ENCODE measurements around the gene ALPK3. TPM values are rescaled to one million over a fixed set of nuclear protein-coding genes. Genes with fewer than 3 reads are reported as not detected.

ALPK3 gene
- total RNA-seq (2021; ENCODE audit: unreplicated experiment) (2.0 TPM), Bru-seq, nascent RNA (percentile 39 among the genes with signal in this experiment), BruChase-seq, experiment 1, labeled RNA remaining after a 6-hour chase (percentile 68 among the genes with signal in this experiment), BruChase-seq, experiment 2, labeled RNA remaining after a 2-hour chase (percentile 45 among the genes with signal in this experiment)
- 1.5 and 1.7 TPM in 2 replicates for polyA plus RNA-seq (2012)
- long read RNA-seq, partial matches to known transcripts, result 0 of 1 reads
- long read RNA-seq, other reads (novel, unspliced or antisense), result 1 of 1 reads

- H3K9me2 ChIP-seq (ENCODE audit: insufficient read depth), result no peaks in the 10 kb centered on the region
- no peaks in the 10 kb centered on the region for H3K9me3 ChIP-seq (ENCODE audit: control insufficient read depth in 1 of 2, insufficient read depth in 1 of 2, low read depth in 1 of 2, low read length in 2 of 2)
- ATAC-seq (no peak), DNase-seq (ENCODE audit: low read depth, low spot score) (no peak)
- no peak within 1 kb of the TSS for H2AFZ ChIP-seq (ENCODE audit: low read depth, low read length, poor library complexity, severe bottlenecking)
- H4K20me1 ChIP-seq (ENCODE audit: insufficient read depth), result no peaks in the 10 kb centered on the region
- no peaks in the 10 kb centered on the region for H3K79me2 ChIP-seq (ENCODE audit: insufficient read depth, low read length)
- no peak within 1 kb of the TSS for H3K4me3 ChIP-seq (replicated peaks in 1 of 2; ENCODE audit: low read depth in 1 of 2, low read length in 2 of 2)
- H3K9ac ChIP-seq (ENCODE audit: low read length), result no peak within 1 kb of the TSS
- peak within 1 kb of the TSS; percentile 16 for H3K4me2 ChIP-seq (ENCODE audit: low read length)
- no peak for TF ChIP-seq ATF3 (IDR thresholded peaks at IDR 0.05)
- ChIA-PET CTCF (interaction anchor here (0.6 kb wide), 1 partner anchor 108 kb away, joined by 3 read pairs; no protein-coding TSS in a partner anchor), POLR2A (no interaction called here), RAD21 (ENCODE audit: low non-redundant PET in 1 of 2, low total read pairs in 2 of 2, uncharacterized antibody in 2 of 2, unreplicated experiment in 2 of 2) (no interaction called here)
- H3K27me3 ChIP-seq (ENCODE audit: insufficient read depth, low read length), result no peaks in the 10 kb centered on the region
- intact Hi-C loops (cut with micrococcal nuclease), result no loop called here
- no peak within 1 kb of the TSS for H3K27ac ChIP-seq (ENCODE audit: low read depth, low read length)
- H3K4me1 ChIP-seq (ENCODE audit: control insufficient read depth in 1 of 2, insufficient read depth in 2 of 2, low read length in 2 of 2), result peaks cover 14 to 19% of the 10 kb centered on the region in 2 experiments; a peak in 3 of 4 replicates
- H3K36me3 ChIP-seq (ENCODE audit: control insufficient read depth in 1 of 2, insufficient read depth in 2 of 2, low read length in 2 of 2), result no peaks in the 10 kb centered on the region
- BruUV-seq (replicated peaks), result no TSS peak
Measured at GRCh38 chr15:84816694-84817465, at the start of gene ALPK3. ALPK3 (plus strand) TSS chr15:84817356; CDS start chr15:84817453, 97 bp downstream.

GRCh38 chr15:84772031-84772430, 45.1 kb upstream of the ALPK3 start:
- intact Hi-C loops (cut with micrococcal nuclease), result loop anchor here (10.0 kb wide), 1 partner anchor 117 kb away; the partner anchor contains the start of genes NMB and WDR73
- H4K20me1 ChIP-seq (ENCODE audit: insufficient read depth), result peaks cover 6% of the 10 kb centered on the region; the same call in 1 of the 2 replicates
- no peak overlapping the region for H3K27ac ChIP-seq (ENCODE audit: low read depth, low read length)
- no peaks in the 10 kb centered on the region for H3K9me2 ChIP-seq (ENCODE audit: insufficient read depth)
- DNase-seq (ENCODE audit: low read depth, low spot score), result no peak
- no peaks in the 10 kb centered on the region for H3K27me3 ChIP-seq (ENCODE audit: insufficient read depth, low read length)
- H3K4me3 ChIP-seq (replicated peaks in 1 of 2; ENCODE audit: low read depth in 1 of 2, low read length in 2 of 2), result no peak overlapping the region
- H2AFZ ChIP-seq (ENCODE audit: low read depth, low read length, poor library complexity, severe bottlenecking), result no peak overlapping the region
- no peaks in the 10 kb centered on the region for H3K9me3 ChIP-seq (ENCODE audit: control insufficient read depth in 1 of 2, insufficient read depth in 1 of 2, low read depth in 1 of 2, low read length in 2 of 2)
- H3K9ac ChIP-seq (ENCODE audit: low read length), result no peak overlapping the region
- ChIA-PET RAD21 (ENCODE audit: low non-redundant PET in 1 of 2, low total read pairs in 2 of 2, uncharacterized antibody in 2 of 2, unreplicated experiment in 2 of 2) (no interaction called here), CTCF (no interaction called here), POLR2A (no interaction called here)
- peaks cover 2 to 5% of the 10 kb centered on the region in 2 experiments; a peak in 2 of 4 replicates for H3K36me3 ChIP-seq (ENCODE audit: control insufficient read depth in 1 of 2, insufficient read depth in 2 of 2, low read length in 2 of 2)
- TF ChIP-seq POLR2A (IDR thresholded peaks at IDR 0.05; ENCODE audit: borderline replicate concordance, extremely low read depth, insufficient read depth, insufficient read length), result no peak
- no peak for TF ChIP-seq ZFX (IDR thresholded peaks at IDR 0.05)
- TF ChIP-seq SP1 (IDR thresholded peaks at IDR 0.05; ENCODE audit: low read depth), result no peak
- TF ChIP-seq FOSL1 (IDR thresholded peaks at IDR 0.05; ENCODE audit: low read depth), result no peak
- TF ChIP-seq ATF3 (IDR thresholded peaks at IDR 0.05), result no peak
- TF ChIP-seq POLR2AphosphoS5 (IDR thresholded peaks at IDR 0.05; ENCODE audit: low read depth, low read length), result no peak
- TF ChIP-seq ZNF274 (IDR thresholded peaks at IDR 0.05; ENCODE audit: low read depth, low read length), result no peak
- TF ChIP-seq RAD21 (IDR thresholded peaks at IDR 0.05; ENCODE audit: low read depth), result no peak
- no peak for TF ChIP-seq CEBPB (IDR thresholded peaks at IDR 0.05; ENCODE audit: low read depth)
- no peak for TF ChIP-seq SRF (IDR thresholded peaks at IDR 0.05; ENCODE audit: low read depth)
- TF ChIP-seq MAX (IDR thresholded peaks at IDR 0.05), result no peak
- no peak for TF ChIP-seq CBX3 (IDR thresholded peaks at IDR 0.05; ENCODE audit: low read depth)
- TF ChIP-seq CTCF (IDR thresholded peaks at IDR 0.05 in 2 of 3, conservative IDR thresholded peaks at IDR 0.05 in 1 of 3; ENCODE audit: borderline replicate concordance in 1 of 3, insufficient read depth in 1 of 3, low read depth in 2 of 3, low read length in 2 of 3), result no peak
- no peak overlapping the region for H3K4me2 ChIP-seq (ENCODE audit: low read length)
- no peak for ATAC-seq
- no peaks in the 10 kb centered on the region for H3K4me1 ChIP-seq (ENCODE audit: control insufficient read depth in 1 of 2, insufficient read depth in 2 of 2, low read length in 2 of 2)
- no TSS peak for BruUV-seq (replicated peaks)
- H3K79me2 ChIP-seq (ENCODE audit: insufficient read depth, low read length), result peaks cover 80% of the 10 kb centered on the region
